GM21447 (cell line): Measurements from ENCODE around the gene UNK.
"Not testable (repeated sequence)": the region's sequence is repeated elsewhere in the genome, so short reads cannot be mapped to it uniquely, and the experiment has no call there.

Experiments used
- ATAC-seq: cut with Tn5 transposase; IDR thresholded peaks from one replicate; pipeline ENCODE4 v1.9.1; 2021; ENCODE audit not compliant: unreplicated experiment

UNK gene

DNA sequence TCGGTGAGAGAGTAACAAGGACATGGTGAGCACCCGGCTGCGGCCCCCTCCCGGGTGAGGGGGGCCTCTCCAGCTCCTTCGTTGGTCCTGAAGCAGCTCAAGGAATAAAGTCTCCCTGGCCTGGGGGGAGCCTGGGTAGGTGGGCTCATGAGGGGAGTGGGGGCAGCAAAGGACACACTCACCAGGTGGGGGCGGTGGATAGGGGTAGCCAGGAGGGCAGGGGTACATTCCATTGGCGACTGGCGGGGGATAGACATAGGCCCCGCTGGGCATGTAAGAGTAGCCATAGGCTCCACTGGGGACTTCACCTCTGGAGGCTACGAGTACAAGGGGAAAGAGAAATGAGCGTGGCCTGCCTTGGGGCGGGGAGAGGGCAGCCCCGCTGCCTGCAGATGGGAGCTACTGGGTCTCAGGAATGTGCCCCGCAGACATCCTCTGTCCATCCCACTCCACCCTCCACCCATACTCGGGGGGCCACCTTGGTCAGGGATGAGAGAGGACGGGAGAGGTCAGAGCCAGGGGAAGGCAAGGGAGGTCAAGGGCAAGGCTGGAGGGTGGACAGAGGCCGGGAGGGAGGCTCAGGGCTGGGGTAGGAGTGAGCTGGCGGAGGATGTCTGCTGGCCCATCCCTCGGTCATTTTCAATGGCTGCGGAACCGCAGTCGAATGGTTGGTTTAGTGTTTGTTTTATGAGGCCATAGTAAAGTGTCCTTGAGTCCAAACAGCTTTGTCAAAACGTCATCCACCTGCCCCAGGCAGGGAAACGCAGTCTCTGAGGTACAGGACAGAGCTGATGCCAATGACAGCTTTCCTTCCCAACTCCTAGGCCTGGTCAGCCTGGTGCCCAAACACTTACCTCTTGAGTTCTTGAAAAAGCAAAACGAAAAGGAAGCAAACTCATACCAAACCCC, 63.3 kb downstream of the UNK start:
- no peak for ATAC-seq

GRCh38 chr17:75848523-75849278, 64.1 kb downstream of the UNK start:
- ATAC-seq = no peak

GRCh38 chr17:75849279-75849646, 64.7 kb downstream of the UNK start:
- ATAC-seq = no peak

GRCh38 chr17:75849724-75850123, 65.1 kb downstream of the UNK start:
- no peak for ATAC-seq

GRCh38 chr17:75850928-75851692, 66.5 kb downstream of the UNK start:
- ATAC-seq = no peak

GRCh38 chr17:75851693-75851991, 67.0 kb downstream of the UNK start:
- not testable (repeated sequence) for ATAC-seq

DNA sequence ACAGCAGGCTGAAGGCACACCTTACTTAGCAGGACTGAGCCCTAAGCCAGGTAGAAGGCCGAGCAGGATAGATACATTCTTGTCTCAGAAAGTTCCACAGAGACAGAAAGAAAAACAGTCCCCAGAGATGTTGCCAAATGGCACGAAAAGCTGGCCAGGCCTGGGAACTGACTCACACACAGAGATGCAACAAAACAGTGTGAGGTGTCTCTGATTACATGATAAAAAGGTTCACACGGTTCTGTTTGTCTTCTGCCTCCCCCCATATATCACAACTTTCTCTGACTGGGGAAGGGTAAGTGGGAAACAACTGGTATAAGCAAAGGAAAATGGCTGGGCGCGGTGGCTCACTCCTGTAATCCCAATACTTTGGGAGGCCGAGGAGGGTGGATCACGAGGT, 68.8 kb downstream of the UNK start:
- no peak for ATAC-seq

- no peak for ATAC-seq
These were observed 69.6 kb downstream of the UNK start for GRCh38 chr17:75854101-75854748.

DNA sequence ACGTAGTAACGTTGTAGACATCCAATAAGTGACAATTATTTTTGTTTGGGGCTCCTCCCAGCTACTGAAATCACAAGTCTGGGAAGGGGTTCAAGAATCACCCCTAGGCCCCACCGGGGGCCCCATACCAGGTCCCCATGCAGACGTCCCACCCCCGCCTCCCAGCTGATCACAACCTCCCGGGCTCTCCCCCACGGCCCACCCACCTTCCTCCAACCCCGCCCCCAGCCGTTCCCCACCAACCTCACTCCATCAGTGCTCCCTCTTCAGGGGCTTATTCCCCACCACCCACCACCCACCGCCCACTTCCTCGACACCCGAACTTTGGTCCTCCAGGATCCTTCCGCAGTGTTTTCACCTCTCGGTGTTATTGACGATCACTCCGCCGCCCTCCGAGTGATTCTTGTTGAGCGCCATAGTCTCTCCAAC, 70.3 kb downstream of the UNK start:
- no peak for ATAC-seq

DNA sequence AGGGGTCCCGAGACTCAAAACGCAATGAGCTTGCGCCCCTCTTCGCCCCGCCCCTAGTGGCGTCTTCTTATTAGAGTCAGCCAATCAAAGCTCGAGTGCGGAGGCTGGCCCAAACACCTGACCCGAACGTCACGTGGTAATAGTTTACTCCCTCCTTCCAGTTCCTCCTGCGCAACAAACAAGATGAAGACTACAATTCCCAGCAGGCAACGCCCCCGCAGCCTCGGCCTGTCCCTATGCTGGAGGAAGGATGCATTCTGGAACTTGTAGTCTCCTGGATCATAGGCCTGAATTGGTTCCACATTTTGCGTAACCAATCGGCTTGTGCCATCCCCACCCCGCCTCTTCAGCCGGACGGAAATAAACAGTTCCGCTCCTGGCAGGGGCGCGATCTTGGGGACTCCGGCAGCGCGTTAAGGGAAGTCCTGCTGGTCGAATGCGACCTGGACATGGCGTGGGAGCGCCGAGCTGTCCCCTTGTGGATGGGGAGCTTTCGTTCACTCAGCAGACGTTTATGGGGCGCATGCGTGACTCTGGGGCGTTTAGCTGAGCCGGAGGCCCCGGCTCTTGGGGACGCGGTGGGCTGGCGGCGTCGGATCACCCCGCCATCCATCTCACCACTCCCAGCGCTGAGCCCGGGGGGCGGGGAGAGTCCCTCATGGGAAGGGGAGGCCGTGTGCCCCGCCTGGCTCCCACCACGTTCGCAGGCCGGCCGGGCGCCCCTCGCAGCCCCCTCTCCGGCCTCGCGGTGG, 70.9 kb downstream of the UNK start, which contains the start of gene WBP2:
Gene WBP2, minus strand, starts transcription at position 26 of the 752 bp plus-strand sequence. CDS start 38 bp downstream, outside the sequence.
- ATAC-seq = peak; percentile 80

GRCh38 chr17:75856062-75856756, 71.6 kb downstream of the UNK start:
- no peak for ATAC-seq

- not testable (repeated sequence) for ATAC-seq
These were observed 74.8 kb downstream of the UNK start for GRCh38 chr17:75859358-75859757.

DNA sequence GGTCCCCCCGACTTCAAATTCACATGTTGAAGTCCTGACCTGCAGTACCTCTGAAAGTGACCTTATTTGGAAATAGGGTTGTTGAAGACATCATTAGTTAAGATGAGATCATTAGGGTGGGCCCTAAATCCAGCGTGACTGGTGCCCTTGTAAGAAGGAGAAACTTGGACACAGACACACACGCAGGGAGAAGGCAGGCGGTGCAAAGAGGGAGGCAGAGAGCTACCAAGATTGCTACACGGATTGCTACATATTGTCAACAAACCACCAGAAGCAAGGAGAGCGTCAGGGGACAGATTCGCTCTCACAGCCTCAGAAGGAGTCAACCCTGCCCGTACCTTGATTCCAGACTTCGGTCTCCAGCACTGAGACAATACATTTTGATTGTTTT, 77.3 kb downstream of the UNK start:
- no peak for ATAC-seq

- ATAC-seq = peak; percentile 93
These were observed 79.9 kb downstream of the UNK start for GRCh38 chr17:75864448-75864871.

GRCh38 chr17:75864887-75865286, 80.3 kb downstream of the UNK start:
- not testable (repeated sequence) for ATAC-seq

DNA sequence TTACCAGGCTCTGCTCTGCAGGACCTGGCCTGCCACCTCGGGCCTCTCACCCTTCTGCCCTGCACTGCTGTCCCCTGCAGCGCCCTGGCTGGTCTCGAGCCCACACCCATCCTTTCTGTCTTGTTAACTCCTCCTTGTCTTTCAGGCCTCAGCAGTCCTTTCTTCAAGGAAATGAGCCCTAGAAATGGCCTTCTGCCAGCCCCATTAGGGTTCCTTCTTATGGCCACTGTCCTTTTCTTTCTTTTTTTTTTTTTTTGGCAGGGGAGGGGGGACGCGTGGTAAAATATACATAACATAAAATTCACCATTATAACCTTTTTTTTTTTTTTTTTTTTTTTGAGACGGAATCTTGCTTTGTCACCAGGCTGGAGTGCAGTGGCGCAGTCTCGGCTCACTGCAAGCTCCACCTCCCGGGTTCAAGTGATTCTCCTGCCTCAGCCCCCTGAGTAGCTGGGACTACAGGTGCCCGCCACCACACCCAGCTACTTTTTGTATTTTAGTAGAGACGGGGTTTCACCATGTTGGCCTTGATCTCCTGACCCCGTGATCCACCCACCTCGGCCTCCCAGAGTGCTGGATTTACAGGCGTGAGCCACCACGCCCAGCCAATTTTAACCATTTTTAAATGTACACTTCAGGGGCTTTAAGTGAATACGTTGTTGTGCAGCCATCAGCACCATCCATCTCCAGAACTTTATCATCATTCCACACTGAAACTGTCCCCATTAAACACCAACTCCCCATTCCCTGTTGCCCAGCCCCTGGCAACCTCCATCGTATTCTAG, 81.0 kb downstream of the UNK start:
- not testable (repeated sequence) for ATAC-seq

DNA sequence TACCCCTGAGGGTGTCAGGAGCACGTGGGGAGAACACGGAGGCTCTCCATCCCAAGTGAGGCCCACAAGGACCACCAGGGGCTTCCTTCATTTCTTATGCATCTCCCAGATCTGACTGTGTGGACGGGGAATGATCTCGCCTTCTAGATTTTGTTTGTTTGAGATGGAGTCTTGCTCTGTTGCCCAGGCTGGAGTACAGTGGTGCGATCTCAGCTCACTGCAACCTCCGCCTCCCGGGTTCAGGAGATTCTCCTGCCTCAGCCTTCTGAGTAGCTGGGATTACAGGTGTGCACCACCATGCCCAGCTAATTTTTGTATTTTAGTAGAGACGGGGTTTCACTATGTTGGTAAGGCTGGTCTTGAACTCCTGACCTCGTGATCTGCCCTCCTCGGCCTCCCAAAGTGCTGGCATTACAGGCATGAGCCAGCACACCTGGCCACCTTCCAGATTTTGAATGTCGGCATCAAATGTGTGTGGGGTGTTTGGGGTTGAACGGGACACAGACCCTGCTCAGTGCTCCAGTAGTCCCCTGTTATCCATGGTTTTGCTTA, 84.2 kb downstream of the UNK start:
- not testable (repeated sequence) for ATAC-seq
